ENCODE measurements around the gene SMNDC1. TPM values are rescaled to one million over a fixed set of nuclear protein-coding genes. Genes with fewer than 3 reads are reported as not detected.

SMNDC1 gene
- total and polyA plus RNA-seq, 2 donors from 2014 or later = 12.4 to 28.6 TPM

- no peak for FAIRE-seq
- intact Hi-C loops (cut with DNase I) = no loop called here
- TF ChIP-seq CTCF (IDR thresholded peaks at IDR 0.05; ENCODE audit: borderline replicate concordance, extremely low read depth, insufficient read depth) = no peak
Observed at GRCh38 chr10:110296966-110297365, 7.8 kb downstream of the SMNDC1 start.

GRCh38 chr10:110286841-110287240, 17.9 kb downstream of the SMNDC1 start:
- Histone ChIP-seq H3K27ac (ENCODE audit: low read depth in 2 of 2, low read length in 2 of 2) (no peak overlapping the region), H3K9ac (ENCODE audit: low read length in 3 of 3) (no peak overlapping the region), H3K4me3 (ENCODE audit: low read length in 3 of 3) (no peak overlapping the region), H3K36me3 (ENCODE audit: control insufficient read depth in 2 of 3, insufficient read depth in 3 of 3, low read length in 3 of 3) (peaks cover 0 to 27% (median 4%) of the 10 kb centered on the region in 3 donors), H3K9me3 (ENCODE audit: control insufficient read depth in 2 of 3, insufficient read depth in 1 of 3, low read length in 3 of 3) (no peaks in the 10 kb centered on the region), H3K4me1 (ENCODE audit: control insufficient read depth in 2 of 3, insufficient read depth in 2 of 3, low read depth in 1 of 3, low read length in 3 of 3) (peaks cover 0 to 2% (median 0%) of the 10 kb centered on the region in 3 donors), H3K27me3 (ENCODE audit: control insufficient read depth, insufficient read depth, low read length) (no peaks in the 10 kb centered on the region)
- no peak for DNase-seq
- intact Hi-C loops (cut with DNase I) = loop anchor here (10.0 kb wide), 1 partner anchor 152 kb away; no protein-coding TSS in a partner anchor
- TF ChIP-seq CTCF (IDR thresholded peaks at IDR 0.05; ENCODE audit: borderline replicate concordance, extremely low read depth, insufficient read depth) = no peak
- FAIRE-seq = no peak

More at GRCh38 chr10:110296966-110297365, 7.8 kb downstream of the SMNDC1 start:
- Histone ChIP-seq H3K9me3 (ENCODE audit: control insufficient read depth in 2 of 3, insufficient read depth in 1 of 3, low read length in 3 of 3) (no peaks in the 10 kb centered on the region), H3K4me1 (ENCODE audit: control insufficient read depth in 2 of 3, insufficient read depth in 2 of 3, low read depth in 1 of 3, low read length in 3 of 3) (peaks cover 0 to 11% (median 7%) of the 10 kb centered on the region in 3 donors), H3K9ac (ENCODE audit: low read length in 3 of 3) (no peak overlapping the region), H3K27ac (ENCODE audit: low read depth in 2 of 2, low read length in 2 of 2) (no peak overlapping the region), H3K4me3 (ENCODE audit: low read length in 3 of 3) (no peak overlapping the region), H3K36me3 (ENCODE audit: control insufficient read depth in 2 of 3, insufficient read depth in 3 of 3, low read length in 3 of 3) (peaks cover 10 to 75% (median 31%) of the 10 kb centered on the region in 3 donors), H3K27me3 (ENCODE audit: control insufficient read depth, insufficient read depth, low read length) (no peaks in the 10 kb centered on the region)
- DNase-seq = no peak

GRCh38 chr10:110285501-110285900, 19.2 kb downstream of the SMNDC1 start:
- intact Hi-C loops (cut with DNase I) = loop anchor here (10.0 kb wide), 1 partner anchor 151 kb away; no protein-coding TSS in a partner anchor
- Histone ChIP-seq H3K9ac (ENCODE audit: low read length in 3 of 3) (no peak overlapping the region), H3K27me3 (ENCODE audit: control insufficient read depth, insufficient read depth, low read length) (no peaks in the 10 kb centered on the region), H3K36me3 (ENCODE audit: control insufficient read depth in 2 of 3, insufficient read depth in 3 of 3, low read length in 3 of 3) (peaks cover 0 to 17% (median 4%) of the 10 kb centered on the region in 3 donors), H3K4me3 (ENCODE audit: low read length in 3 of 3) (no peak overlapping the region), H3K9me3 (ENCODE audit: control insufficient read depth in 2 of 3, insufficient read depth in 1 of 3, low read length in 3 of 3) (no peaks in the 10 kb centered on the region), H3K27ac (ENCODE audit: low read depth in 2 of 2, low read length in 2 of 2) (no peak overlapping the region), H3K4me1 (ENCODE audit: control insufficient read depth in 2 of 3, insufficient read depth in 2 of 3, low read depth in 1 of 3, low read length in 3 of 3) (peaks cover 0 to 2% (median 0%) of the 10 kb centered on the region in 3 donors)
- DNase-seq (no peak), FAIRE-seq (no peak)
- TF ChIP-seq CTCF (IDR thresholded peaks at IDR 0.05; ENCODE audit: borderline replicate concordance, extremely low read depth, insufficient read depth) = no peak

GRCh38 chr10:110284262-110284661, 20.5 kb downstream of the SMNDC1 start:
- FAIRE-seq (no peak), DNase-seq (no peak)
- no peak overlapping the region for H3K9ac ChIP-seq (ENCODE audit: low read length in 3 of 3)
- no peak for TF ChIP-seq CTCF (IDR thresholded peaks at IDR 0.05; ENCODE audit: borderline replicate concordance, extremely low read depth, insufficient read depth)
- H3K27me3 ChIP-seq (ENCODE audit: control insufficient read depth, insufficient read depth, low read length) = no peaks in the 10 kb centered on the region
- no peak overlapping the region for H3K27ac ChIP-seq (ENCODE audit: low read depth in 2 of 2, low read length in 2 of 2)
- H3K9me3 ChIP-seq (ENCODE audit: control insufficient read depth in 2 of 3, insufficient read depth in 1 of 3, low read length in 3 of 3) = no peaks in the 10 kb centered on the region
- H3K4me3 ChIP-seq (ENCODE audit: low read length in 3 of 3) = no peak overlapping the region
- H3K4me1 ChIP-seq (ENCODE audit: control insufficient read depth in 2 of 3, insufficient read depth in 2 of 3, low read depth in 1 of 3, low read length in 3 of 3) = peaks cover 0 to 2% (median 0%) of the 10 kb centered on the region in 3 donors
- intact Hi-C loops (cut with DNase I) = loop anchor here (10.0 kb wide), 1 partner anchor 149 kb away; no protein-coding TSS in a partner anchor
- H3K36me3 ChIP-seq (ENCODE audit: control insufficient read depth in 2 of 3, insufficient read depth in 3 of 3, low read length in 3 of 3) = peaks cover 2 to 17% (median 2%) of the 10 kb centered on the region in 3 donors
